ENCODE data around the gene TMEM72. TPM values are rescaled to one million over a fixed set of nuclear protein-coding genes. Genes with fewer than 3 reads are reported as not detected.

TMEM72 gene
- total and polyA plus RNA-seq, 2 of the 13 experiments (the other 11 are each of a cell fraction or from before 2014, with no cell fraction given), result 0.04 TPM; not detected in 1

DNA sequence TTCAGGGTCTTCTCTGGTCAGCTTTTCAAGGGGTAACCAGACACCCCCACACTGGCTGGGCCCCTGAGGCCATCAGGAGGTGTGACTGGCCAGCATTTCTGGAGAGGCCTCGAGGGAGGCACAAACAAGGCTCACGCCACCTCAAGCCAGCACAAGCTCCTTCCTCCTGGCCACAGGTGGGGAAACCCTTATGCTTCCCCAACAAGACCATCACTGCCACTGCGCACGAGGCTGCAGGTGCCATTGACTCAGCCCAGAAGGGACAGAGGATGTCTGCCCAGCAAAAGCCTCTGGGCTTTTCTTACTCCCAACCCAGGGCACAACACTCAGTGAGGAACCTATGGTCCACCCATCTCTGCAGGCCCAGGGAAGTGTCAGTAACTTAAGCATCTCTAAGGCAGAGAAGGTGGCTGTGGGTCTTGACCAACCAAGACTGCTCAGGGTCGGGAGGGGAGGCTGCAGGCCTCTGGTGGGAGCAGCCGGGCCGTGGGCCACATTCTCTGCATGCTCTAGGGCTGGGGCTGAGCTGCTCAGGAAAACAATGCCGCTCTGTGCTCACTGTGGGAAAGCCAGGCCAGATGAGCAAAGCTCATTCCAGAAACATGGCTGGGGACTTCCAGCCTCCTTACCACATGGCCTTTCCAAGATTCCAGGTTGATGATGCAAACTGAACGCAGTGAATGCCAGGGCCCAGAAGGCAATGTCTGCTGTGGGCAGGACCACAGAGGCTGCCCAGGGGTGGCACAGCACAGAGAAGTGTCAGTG is 24.2 kb downstream of the TMEM72 start (continued):
- TF ChIP-seq, protein P1, sequence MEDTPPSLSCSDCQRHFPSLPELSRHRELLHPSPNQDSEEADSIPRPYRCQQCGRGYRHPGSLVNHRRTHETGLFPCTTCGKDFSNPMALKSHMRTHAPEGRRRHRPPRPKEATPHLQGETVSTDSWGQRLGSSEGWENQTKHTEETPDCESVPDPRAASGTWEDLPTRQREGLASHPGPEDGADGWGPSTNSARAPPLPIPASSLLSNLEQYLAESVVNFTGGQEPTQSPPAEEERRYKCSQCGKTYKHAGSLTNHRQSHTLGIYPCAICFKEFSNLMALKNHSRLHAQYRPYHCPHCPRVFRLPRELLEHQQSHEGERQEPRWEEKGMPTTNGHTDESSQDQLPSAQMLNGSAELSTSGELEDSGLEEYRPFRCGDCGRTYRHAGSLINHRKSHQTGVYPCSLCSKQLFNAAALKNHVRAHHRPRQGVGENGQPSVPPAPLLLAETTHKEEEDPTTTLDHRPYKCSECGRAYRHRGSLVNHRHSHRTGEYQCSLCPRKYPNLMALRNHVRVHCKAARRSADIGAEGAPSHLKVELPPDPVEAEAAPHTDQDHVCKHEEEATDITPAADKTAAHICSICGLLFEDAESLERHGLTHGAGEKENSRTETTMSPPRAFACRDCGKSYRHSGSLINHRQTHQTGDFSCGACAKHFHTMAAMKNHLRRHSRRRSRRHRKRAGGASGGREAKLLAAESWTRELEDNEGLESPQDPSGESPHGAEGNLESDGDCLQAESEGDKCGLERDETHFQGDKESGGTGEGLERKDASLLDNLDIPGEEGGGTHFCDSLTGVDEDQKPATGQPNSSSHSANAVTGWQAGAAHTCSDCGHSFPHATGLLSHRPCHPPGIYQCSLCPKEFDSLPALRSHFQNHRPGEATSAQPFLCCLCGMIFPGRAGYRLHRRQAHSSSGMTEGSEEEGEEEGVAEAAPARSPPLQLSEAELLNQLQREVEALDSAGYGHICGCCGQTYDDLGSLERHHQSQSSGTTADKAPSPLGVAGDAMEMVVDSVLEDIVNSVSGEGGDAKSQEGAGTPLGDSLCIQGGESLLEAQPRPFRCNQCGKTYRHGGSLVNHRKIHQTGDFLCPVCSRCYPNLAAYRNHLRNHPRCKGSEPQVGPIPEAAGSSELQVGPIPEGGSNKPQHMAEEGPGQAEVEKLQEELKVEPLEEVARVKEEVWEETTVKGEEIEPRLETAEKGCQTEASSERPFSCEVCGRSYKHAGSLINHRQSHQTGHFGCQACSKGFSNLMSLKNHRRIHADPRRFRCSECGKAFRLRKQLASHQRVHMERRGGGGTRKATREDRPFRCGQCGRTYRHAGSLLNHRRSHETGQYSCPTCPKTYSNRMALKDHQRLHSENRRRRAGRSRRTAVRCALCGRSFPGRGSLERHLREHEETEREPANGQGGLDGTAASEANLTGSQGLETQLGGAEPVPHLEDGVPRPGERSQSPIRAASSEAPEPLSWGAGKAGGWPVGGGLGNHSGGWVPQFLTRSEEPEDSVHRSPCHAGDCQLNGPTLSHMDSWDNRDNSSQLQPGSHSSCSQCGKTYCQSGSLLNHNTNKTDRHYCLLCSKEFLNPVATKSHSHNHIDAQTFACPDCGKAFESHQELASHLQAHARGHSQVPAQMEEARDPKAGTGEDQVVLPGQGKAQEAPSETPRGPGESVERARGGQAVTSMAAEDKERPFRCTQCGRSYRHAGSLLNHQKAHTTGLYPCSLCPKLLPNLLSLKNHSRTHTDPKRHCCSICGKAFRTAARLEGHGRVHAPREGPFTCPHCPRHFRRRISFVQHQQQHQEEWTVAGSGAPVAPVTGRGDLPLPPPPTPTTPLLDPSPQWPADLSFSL (CRISPR knock-in tag; IDR thresholded peaks at IDR 0.05), result 0 out of 2 replicates have a peak, but pooled peaks have one; percentile 24
- TF ChIP-seq KAT7 (CRISPR knock-in tag; IDR thresholded peaks at IDR 0.05; ENCODE audit: borderline replicate concordance), result no peak
- peak; percentile 85 for TF ChIP-seq ZNF121 (CRISPR knock-in tag; IDR thresholded peaks at IDR 0.05)
- peak; percentile 74; the same call in 1 of the 2 replicates for TF ChIP-seq ETV6 (CRISPR knock-in tag; conservative IDR thresholded peaks at IDR 0.05)
- TF ChIP-seq RORA (CRISPR knock-in tag; IDR thresholded peaks at IDR 0.05), result no peak
- no peak for TF ChIP-seq U2AF1 (optimal IDR thresholded peaks at IDR 0.05; ENCODE audit: low read depth, low read length)
- TF ChIP-seq, protein P2, sequence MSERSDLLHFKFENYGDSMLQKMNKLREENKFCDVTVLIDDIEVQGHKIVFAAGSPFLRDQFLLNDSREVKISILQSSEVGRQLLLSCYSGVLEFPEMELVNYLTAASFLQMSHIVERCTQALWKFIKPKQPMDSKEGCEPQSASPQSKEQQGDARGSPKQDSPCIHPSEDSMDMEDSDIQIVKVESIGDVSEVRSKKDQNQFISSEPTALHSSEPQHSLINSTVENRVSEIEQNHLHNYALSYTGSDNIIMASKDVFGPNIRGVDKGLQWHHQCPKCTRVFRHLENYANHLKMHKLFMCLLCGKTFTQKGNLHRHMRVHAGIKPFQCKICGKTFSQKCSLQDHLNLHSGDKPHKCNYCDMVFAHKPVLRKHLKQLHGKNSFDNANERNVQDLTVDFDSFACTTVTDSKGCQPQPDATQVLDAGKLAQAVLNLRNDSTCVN (CRISPR knock-in tag; IDR thresholded peaks at IDR 0.05; ENCODE audit: borderline replicate concordance), result peak; percentile 94
- TF ChIP-seq, protein P3, sequence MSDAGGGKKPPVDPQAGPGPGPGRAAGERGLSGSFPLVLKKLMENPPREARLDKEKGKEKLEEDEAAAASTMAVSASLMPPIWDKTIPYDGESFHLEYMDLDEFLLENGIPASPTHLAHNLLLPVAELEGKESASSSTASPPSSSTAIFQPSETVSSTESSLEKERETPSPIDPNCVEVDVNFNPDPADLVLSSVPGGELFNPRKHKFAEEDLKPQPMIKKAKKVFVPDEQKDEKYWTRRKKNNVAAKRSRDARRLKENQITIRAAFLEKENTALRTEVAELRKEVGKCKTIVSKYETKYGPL (CRISPR knock-in tag; IDR thresholded peaks at IDR 0.05), result peak; percentile 50; the same call in 1 of the 2 replicates
- peak; percentile 65; the same call in 1 of the 2 replicates for TF ChIP-seq ELF4 (CRISPR knock-in tag; IDR thresholded peaks at IDR 0.05; ENCODE audit: borderline replicate concordance)
- TF ChIP-seq TP53 (CRISPR knock-in tag; conservative IDR thresholded peaks at IDR 0.05), result no peak
- no peak; the same call in 1 of the 2 replicates for TF ChIP-seq ZNF670 (CRISPR knock-in tag; IDR thresholded peaks at IDR 0.05; ENCODE audit: borderline replicate concordance)
- TF ChIP-seq NFE2L2 (IDR thresholded peaks at IDR 0.05; ENCODE audit: low read length), result no peak
- TF ChIP-seq MEF2D (CRISPR knock-in tag; IDR thresholded peaks at IDR 0.05), result peak; percentile 85
- no peak for TF ChIP-seq ASH2L (IDR thresholded peaks at IDR 0.05; ENCODE audit: insufficient read length, low read depth, low read length)
- TF ChIP-seq HMGA1 (CRISPR knock-in tag; conservative IDR thresholded peaks at IDR 0.05), result no peak
- TF ChIP-seq HDAC6 (IDR thresholded peaks at IDR 0.05; ENCODE audit: low read depth, low read length), result no peak
- TF ChIP-seq, protein P4, sequence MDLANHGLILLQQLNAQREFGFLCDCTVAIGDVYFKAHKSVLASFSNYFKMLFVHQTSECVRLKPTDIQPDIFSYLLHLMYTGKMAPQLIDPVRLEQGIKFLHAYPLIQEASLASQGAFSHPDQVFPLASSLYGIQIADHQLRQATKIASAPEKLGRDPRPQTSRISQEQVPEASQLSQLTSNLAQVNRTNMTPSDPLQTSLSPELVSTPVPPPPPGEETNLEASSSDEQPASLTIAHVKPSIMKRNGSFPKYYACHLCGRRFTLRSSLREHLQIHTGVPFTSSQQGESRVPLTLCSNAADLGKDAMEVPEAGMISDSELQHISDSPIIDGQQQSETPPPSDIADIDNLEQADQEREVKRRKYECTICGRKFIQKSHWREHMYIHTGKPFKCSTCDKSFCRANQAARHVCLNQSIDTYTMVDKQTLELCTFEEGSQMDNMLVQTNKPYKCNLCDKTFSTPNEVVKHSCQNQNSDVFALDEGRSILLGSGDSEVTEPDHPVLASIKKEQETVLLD (CRISPR knock-in tag; IDR thresholded peaks at IDR 0.05; ENCODE audit: low read depth), result peak; percentile 63; the same call in 1 of the 2 replicates
- peak; percentile 72 for TF ChIP-seq FOXA3 (CRISPR knock-in tag; IDR thresholded peaks at IDR 0.05)
- TF ChIP-seq BRD4 (CRISPR knock-in tag; IDR thresholded peaks at IDR 0.05), result peak; percentile 63; the same call in 1 of the 2 replicates
- TF ChIP-seq RARG (CRISPR knock-in tag; IDR thresholded peaks at IDR 0.05; ENCODE audit: low read depth), result no peak
